HL-60 (cell line): ENCODE measurements around the gene NTRK2.

Experiments used
- DNase-seq, 2 experiments: peaks; one replicate each; pipeline ENCODE4 v3.0.0-alpha.2; 2010 to 2020; ENCODE audit warnings: low read depth in 1 of 2, low spot score in 1 of 2
- H3K27ac ChIP-seq: fragments of 250-450 bp; sonication (Bioruptor Pico); replicated peaks from 2 replicates; pipeline ENCODE4 v1.5.1; 2020; ENCODE audit warnings: mild to moderate bottlenecking, moderate library complexity
- H3K27me3 ChIP-seq: fragments of 250-450 bp; sonication (Bioruptor Pico); 2 replicates; pipeline ENCODE4 v1.5.1; 2021; ENCODE audit warnings: mild to moderate bottlenecking, moderate library complexity; ENCODE audit not compliant: insufficient read depth, poor library complexity, severe bottlenecking
- H3K4me3 ChIP-seq: replicated peaks from 2 replicates; pipeline ENCODE4 v1.5.1; 2011; ENCODE audit warnings: mild to moderate bottlenecking, control low read depth, low read length; ENCODE audit not compliant: insufficient read depth
- CTCF ChIP-seq: IDR thresholded peaks from one replicate; pipeline ENCODE4 v1.5.1; 2011; ENCODE audit warnings: low read length, control low read depth, inconsistent platforms; ENCODE audit not compliant: insufficient read depth
- GABPA ChIP-seq: IDR thresholded peaks from 2 replicates; pipeline ENCODE4 v1.6.1; 2012; ENCODE audit warnings: low read depth
- POLR2AphosphoS5 ChIP-seq: IDR thresholded peaks from 2 replicates; pipeline ENCODE4 v1.6.1; 2012; ENCODE audit warnings: low read depth
- REST ChIP-seq: IDR thresholded peaks from 2 replicates; pipeline ENCODE4 v1.6.1; 2012; ENCODE audit warnings: low read depth; ENCODE audit not compliant: insufficient replicate concordance
- SPI1 ChIP-seq: IDR thresholded peaks from 2 replicates; pipeline ENCODE4 v1.6.1; 2012; ENCODE audit warnings: low read depth, mild to moderate bottlenecking, borderline replicate concordance

Gene NTRK2

GRCh38 chr9:84744726-84745125, 75.2 kb downstream of the NTRK2 start:
- no peak for TF ChIP-seq REST
- TF ChIP-seq GABPA = no peak
- no peak for TF ChIP-seq SPI1
- no peak for TF ChIP-seq POLR2AphosphoS5
- TF ChIP-seq CTCF = no peak
- Histone ChIP-seq H3K27ac (no peak overlapping the region), H3K4me3 (no peak overlapping the region), H3K27me3 (no peaks in the 10 kb centered on the region)
- no peak for DNase-seq

GRCh38 chr9:84748112-84748511, 78.6 kb downstream of the NTRK2 start:
- no peak for DNase-seq
- no peak overlapping the region for H3K27ac ChIP-seq
- no peak overlapping the region for H3K4me3 ChIP-seq
- no peak for TF ChIP-seq GABPA
- no peak for TF ChIP-seq CTCF
- no peak for TF ChIP-seq POLR2AphosphoS5
- TF ChIP-seq REST = no peak
- peak; percentile 19; the same call in 1 of the 2 replicates for TF ChIP-seq SPI1
- no peaks in the 10 kb centered on the region for H3K27me3 ChIP-seq

GRCh38 chr9:84750152-84750865, 80.8 kb downstream of the NTRK2 start:
- DNase-seq = no peak
- TF ChIP-seq REST (no peak), GABPA (no peak), SPI1 (no peak), POLR2AphosphoS5 (no peak)
- Histone ChIP-seq H3K4me3 (no peak overlapping the region), H3K27me3 (no peaks in the 10 kb centered on the region), H3K27ac (no peak overlapping the region)
